ENCODE data around the gene GGCT.
"Not testable (repeated sequence)": the region's sequence is repeated elsewhere in the genome, so short reads cannot be mapped to it uniquely, and the experiment has no call there.

Gene GGCT

DNA sequence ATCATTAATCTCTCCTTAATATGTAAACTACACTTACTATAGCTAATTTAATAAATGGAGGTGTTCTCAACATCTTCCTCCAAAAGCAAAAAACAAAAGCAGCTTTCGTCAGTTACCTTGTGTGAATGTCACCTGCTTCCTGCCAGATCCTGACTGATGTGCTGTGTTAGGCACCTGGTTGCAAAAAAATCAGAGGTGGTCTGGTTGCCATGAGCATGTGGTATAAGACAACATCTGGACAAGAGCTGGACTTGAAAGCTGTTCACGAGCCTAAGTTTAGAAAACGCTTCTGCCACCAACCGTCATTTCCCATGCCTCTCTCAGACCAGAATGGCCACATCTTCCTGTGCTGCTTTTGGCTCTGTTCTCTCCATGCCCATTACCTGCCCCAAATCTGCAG, 42.0 kb upstream of the GGCT start:
- in situ Hi-C loops (cut with MboI; ENCODE audit: low sequenced_read_pairs, unreplicated experiment), result no loop called here
- TF ChIP-seq, protein P1, sequence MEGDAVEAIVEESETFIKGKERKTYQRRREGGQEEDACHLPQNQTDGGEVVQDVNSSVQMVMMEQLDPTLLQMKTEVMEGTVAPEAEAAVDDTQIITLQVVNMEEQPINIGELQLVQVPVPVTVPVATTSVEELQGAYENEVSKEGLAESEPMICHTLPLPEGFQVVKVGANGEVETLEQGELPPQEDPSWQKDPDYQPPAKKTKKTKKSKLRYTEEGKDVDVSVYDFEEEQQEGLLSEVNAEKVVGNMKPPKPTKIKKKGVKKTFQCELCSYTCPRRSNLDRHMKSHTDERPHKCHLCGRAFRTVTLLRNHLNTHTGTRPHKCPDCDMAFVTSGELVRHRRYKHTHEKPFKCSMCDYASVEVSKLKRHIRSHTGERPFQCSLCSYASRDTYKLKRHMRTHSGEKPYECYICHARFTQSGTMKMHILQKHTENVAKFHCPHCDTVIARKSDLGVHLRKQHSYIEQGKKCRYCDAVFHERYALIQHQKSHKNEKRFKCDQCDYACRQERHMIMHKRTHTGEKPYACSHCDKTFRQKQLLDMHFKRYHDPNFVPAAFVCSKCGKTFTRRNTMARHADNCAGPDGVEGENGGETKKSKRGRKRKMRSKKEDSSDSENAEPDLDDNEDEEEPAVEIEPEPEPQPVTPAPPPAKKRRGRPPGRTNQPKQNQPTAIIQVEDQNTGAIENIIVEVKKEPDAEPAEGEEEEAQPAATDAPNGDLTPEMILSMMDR (IDR thresholded peaks at IDR 0.05; ENCODE audit: borderline replicate concordance, control extremely low read depth, extremely low read depth, insufficient read depth, missing control alignments), result no peak
- no peak for DNase-seq (ENCODE audit: low spot score)

DNA sequence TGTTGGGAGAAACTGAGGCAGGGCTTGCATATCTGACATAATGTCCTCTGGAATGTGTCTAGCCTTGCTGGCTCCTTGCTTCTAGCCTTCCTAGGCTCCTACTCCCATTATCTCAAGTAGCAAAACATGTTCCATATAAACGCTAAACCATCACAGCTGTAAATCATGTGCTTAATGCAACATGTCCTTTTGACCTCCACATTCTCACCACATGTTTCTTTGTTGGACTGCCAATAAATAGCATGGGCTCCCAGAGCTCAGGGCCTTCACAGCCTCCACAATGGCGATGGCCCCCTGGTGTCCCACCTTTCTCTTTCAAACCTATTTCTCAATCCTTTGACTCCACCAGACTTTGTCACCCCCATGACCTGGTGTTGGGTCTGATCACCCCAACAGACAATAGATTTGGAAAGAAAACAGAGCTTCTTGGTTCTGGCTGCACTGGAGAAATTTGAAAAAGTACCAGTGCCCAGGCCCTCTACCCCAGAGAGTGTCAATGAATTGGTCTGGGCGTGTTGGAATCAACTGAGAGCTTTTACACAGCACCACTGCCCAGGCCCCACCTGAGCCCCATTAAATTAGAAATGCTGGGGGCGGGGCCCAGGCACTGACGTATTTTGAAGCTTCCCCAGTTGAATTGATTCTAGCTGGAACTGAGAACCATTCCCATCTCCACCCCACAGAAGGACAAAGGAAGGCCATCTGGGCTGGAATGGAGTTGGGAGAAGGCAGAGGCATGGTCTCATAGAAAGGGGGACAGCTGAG, 41.3 kb upstream of the GGCT start:
- TF ChIP-seq, protein P1 (IDR thresholded peaks at IDR 0.05; ENCODE audit: borderline replicate concordance, control extremely low read depth, extremely low read depth, insufficient read depth, missing control alignments), result no peak
- DNase-seq (ENCODE audit: low spot score), result no peak
- in situ Hi-C loops (cut with MboI; ENCODE audit: low sequenced_read_pairs, unreplicated experiment), result no loop called here

DNA sequence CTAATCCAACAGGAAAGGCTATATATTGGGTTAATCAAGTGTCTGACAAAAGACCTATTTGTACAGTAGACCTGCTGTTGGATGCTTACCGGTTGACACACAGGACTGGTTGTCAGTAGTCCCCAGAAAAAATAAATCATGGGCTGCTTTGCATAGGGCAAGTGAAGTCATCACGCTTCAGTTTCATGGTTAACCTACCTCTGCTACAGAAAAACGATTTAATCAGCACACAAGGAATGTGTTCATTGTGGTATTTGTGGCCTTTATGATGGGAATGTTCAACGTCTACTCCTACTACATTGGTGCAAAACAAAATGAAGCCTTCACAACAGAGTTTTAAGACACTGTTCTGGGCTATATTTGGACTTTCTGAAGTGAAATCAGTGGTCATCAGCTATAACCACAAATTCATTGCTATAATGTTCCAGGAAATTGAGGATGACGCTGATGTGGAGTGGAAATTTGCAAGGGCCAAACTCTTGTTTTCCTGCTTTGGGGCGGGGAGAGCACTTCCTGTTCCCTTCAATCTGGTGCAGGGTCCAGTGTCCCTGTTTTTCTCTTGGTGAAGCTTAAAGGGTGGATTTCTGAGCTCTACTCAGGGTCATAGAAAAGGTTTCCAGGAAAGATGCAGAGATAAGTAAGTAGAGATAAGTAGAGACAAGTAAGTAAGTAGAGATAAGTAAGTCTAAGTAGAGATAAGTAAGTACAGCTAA, 39.3 kb upstream of the GGCT start:
- DNase-seq (ENCODE audit: low spot score), result no peak
- TF ChIP-seq, protein P1 (IDR thresholded peaks at IDR 0.05; ENCODE audit: borderline replicate concordance, control extremely low read depth, extremely low read depth, insufficient read depth, missing control alignments), result no peak
- in situ Hi-C loops (cut with MboI; ENCODE audit: low sequenced_read_pairs, unreplicated experiment), result no loop called here

DNA sequence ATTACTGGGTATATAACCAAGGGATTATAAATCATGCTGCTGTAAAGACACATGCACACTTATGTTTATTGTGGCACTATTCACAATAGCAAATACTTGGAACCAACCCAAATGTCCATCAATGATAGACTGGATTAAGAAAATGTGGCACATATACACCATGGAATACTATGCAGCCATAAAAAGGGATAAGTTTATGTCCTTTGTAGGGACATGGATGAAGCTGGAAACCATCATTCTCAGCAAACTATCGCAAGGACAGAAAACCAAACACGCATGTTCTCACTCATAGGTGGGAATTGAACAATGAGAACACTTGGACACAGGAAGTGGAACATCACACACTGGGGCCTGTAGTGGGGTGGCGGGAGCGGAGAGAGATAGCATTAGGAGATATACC, 38.5 kb upstream of the GGCT start:
- in situ Hi-C loops (cut with MboI; ENCODE audit: low sequenced_read_pairs, unreplicated experiment); DNase-seq (ENCODE audit: low spot score): not testable (repeated sequence)

DNA sequence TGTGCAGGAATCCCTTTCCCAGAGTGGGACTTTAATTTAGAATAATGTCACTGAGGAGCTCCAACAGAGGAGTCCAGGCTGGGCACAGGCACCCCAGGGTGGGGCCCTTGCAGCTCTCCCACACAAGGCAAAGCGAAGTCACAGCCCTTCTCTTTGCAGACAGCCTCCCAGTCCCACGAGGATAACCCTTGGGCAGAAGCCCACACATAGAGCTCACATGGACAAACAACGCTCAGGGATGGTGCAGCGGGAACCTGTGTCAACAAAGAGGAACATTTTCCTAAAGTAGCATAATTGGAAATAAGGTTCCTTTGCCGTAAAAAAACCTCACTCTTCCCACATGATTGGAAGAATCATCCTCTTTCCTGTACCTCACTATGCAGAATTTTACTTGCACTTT, 29.3 kb upstream of the GGCT start:
- DNase-seq (ENCODE audit: low spot score), result no peak
- in situ Hi-C loops (cut with MboI; ENCODE audit: low sequenced_read_pairs, unreplicated experiment), result no loop called here
- TF ChIP-seq, protein P1 (IDR thresholded peaks at IDR 0.05; ENCODE audit: borderline replicate concordance, control extremely low read depth, extremely low read depth, insufficient read depth, missing control alignments), result no peak

DNA sequence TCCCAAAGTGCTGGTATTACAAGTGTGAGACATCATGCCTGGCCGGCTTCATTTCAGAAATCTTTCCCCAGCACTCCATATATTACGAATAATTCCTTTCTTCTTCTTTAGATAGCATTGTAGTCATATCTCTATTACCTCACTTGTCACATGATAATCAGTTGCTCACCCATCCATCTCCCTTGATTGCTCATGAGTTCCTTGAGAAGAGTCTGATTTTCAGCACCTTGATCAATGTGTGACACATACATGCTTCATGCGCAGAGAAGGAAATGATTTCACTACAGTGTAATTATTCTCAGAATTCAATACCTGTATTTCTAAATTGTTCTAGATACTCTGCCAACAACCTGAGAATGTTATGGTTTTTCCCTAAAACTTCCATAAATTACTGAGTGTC, 26.7 kb upstream of the GGCT start:
- in situ Hi-C loops (cut with MboI; ENCODE audit: low sequenced_read_pairs, unreplicated experiment), result no loop called here
- TF ChIP-seq, protein P1 (IDR thresholded peaks at IDR 0.05; ENCODE audit: borderline replicate concordance, control extremely low read depth, extremely low read depth, insufficient read depth, missing control alignments), result no peak
- DNase-seq (ENCODE audit: low spot score), result no peak

DNA sequence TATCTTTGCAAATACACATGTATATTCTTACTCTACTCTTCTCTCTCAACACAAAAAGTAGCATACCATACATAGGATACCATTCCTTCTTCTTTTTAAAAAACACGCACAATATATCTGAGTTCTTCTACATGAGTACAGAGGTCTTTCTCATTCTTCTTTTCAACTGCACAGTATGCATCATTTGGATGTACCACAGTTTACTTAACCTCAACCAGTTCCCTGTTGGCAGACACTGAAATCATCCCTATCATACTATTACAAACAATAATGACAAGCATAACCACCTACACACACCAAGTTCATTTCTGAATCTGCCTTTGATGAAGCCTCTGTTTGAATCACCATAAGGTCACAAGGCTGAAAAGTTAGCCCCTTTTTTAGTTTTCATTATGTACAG, 25.7 kb upstream of the GGCT start:
- TF ChIP-seq, protein P1 (IDR thresholded peaks at IDR 0.05; ENCODE audit: borderline replicate concordance, control extremely low read depth, extremely low read depth, insufficient read depth, missing control alignments), result no peak
- DNase-seq (ENCODE audit: low spot score), result no peak
- in situ Hi-C loops (cut with MboI; ENCODE audit: low sequenced_read_pairs, unreplicated experiment), result no loop called here
